RWPE2 (cell line): ENCODE data around the gene LRRC26.
A peak's percentile ranks its signal among the peaks of the same experiment; 100 is the strongest.

Experiments used
- ATAC-seq: fragments of 200-7000 bp; cut with Tn5 transposase; 3 replicates; pipeline ENCODE4 v1.9.1; 2021; ENCODE audit warnings: low read depth
- DNase-seq: peaks from one replicate; pipeline ENCODE4 v3.0.0-alpha.2; 2020; ENCODE audit warnings: low spot score
- H3K27ac ChIP-seq: fragments of 450-650 bp; 2 replicates; pipeline ENCODE4 v1.5.1; 2017; ENCODE audit warnings: mild to moderate bottlenecking; ENCODE audit not compliant: poor library complexity, severe bottlenecking
- H3K27me3 ChIP-seq: fragments of 250-450 bp; sonication (Bioruptor Pico); 2 replicates; pipeline ENCODE4 v1.5.1; 2021; ENCODE audit warnings: mild to moderate bottlenecking, moderate library complexity; ENCODE audit not compliant: insufficient read depth, poor library complexity, severe bottlenecking
- H3K36me3 ChIP-seq: fragments of 250-450 bp; sonication (Bioruptor Pico); 2 replicates; pipeline ENCODE4 v1.5.1; 2020; ENCODE audit warnings: low read depth, mild to moderate bottlenecking, moderate library complexity
- H3K4me1 ChIP-seq: fragments of 250-450 bp; sonication (Bioruptor Pico); 2 replicates; pipeline ENCODE4 v1.5.1; 2021; ENCODE audit warnings: mild to moderate bottlenecking, moderate library complexity; ENCODE audit not compliant: insufficient read depth, poor library complexity, severe bottlenecking
- H3K4me3 ChIP-seq: fragments of 250-450 bp; sonication (Bioruptor Pico); 2 replicates; pipeline ENCODE4 v1.5.1; 2021; ENCODE audit warnings: mild to moderate bottlenecking, moderate library complexity; ENCODE audit not compliant: severe bottlenecking
- H3K9me3 ChIP-seq: fragments of 250-450 bp; sonication (Bioruptor Pico); 2 replicates; pipeline ENCODE4 v1.5.1; 2021; ENCODE audit warnings: mild to moderate bottlenecking, moderate library complexity; ENCODE audit not compliant: severe bottlenecking
- CTCF ChIP-seq: fragments of 450-650 bp; IDR thresholded peaks from one replicate; pipeline ENCODE4 v1.5.1; 2017; ENCODE audit warnings: mild to moderate bottlenecking, moderate library complexity; ENCODE audit not compliant: poor library complexity, severe bottlenecking

Gene LRRC26

DNA sequence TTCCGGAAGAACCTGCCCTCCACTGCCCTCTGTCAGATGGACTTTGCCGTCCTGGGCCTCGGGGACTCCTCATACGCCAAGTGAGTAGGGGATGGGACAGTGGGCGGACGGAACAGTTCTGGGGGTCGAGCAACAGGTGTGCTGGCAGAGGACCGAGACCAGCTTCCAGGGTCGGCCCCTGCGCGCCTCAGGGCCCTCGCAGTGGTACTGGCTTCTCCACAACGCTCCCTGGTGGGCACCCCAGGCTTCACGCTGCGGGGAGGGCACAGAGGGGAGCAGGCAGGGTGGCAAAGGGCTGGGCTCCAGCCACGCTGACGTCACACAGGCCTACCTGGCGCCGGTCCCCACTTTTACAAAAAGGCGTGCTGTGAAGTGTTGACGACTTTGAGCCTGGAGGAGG lies 42.7 kb upstream of the LRRC26 start:
- H3K4me3 ChIP-seq = no peak overlapping the region
- no peak overlapping the region for H3K27ac ChIP-seq
- no peaks in the 10 kb centered on the region for H3K4me1 ChIP-seq
- peaks cover 10% of the 10 kb centered on the region; the same call in 1 of the 2 replicates for H3K36me3 ChIP-seq
- no peak for TF ChIP-seq CTCF
- ATAC-seq (no peak), DNase-seq (no peak)
- H3K27me3 ChIP-seq = no peaks in the 10 kb centered on the region
- no peaks in the 10 kb centered on the region for H3K9me3 ChIP-seq

- H3K4me3 ChIP-seq = no peak overlapping the region
- H3K4me1 ChIP-seq = peaks cover 2% of the 10 kb centered on the region
Observed at GRCh38 chr9:137211532-137211931, 41.7 kb upstream of the LRRC26 start.

GRCh38 chr9:137206602-137207001 lies 36.8 kb upstream of the LRRC26 start:
- H3K36me3 ChIP-seq = peaks cover 15% of the 10 kb centered on the region; the same call in 1 of the 2 replicates
- no peak for TF ChIP-seq CTCF
- peaks cover 11% of the 10 kb centered on the region for H3K4me1 ChIP-seq
- no peaks in the 10 kb centered on the region for H3K9me3 ChIP-seq
- no peak for DNase-seq
- no peak for ATAC-seq
- H3K27me3 ChIP-seq = no peaks in the 10 kb centered on the region
- no peak overlapping the region for H3K27ac ChIP-seq
- peak overlapping the region; percentile 91 for H3K4me3 ChIP-seq

More at GRCh38 chr9:137211532-137211931, 41.7 kb upstream of the LRRC26 start:
- Histone ChIP-seq H3K36me3 (peaks cover 10% of the 10 kb centered on the region; the same call in 1 of the 2 replicates), H3K9me3 (no peaks in the 10 kb centered on the region), H3K27ac (no peak overlapping the region), H3K27me3 (no peaks in the 10 kb centered on the region)
- no peak for TF ChIP-seq CTCF
- ATAC-seq = no peak
- no peak for DNase-seq

DNA sequence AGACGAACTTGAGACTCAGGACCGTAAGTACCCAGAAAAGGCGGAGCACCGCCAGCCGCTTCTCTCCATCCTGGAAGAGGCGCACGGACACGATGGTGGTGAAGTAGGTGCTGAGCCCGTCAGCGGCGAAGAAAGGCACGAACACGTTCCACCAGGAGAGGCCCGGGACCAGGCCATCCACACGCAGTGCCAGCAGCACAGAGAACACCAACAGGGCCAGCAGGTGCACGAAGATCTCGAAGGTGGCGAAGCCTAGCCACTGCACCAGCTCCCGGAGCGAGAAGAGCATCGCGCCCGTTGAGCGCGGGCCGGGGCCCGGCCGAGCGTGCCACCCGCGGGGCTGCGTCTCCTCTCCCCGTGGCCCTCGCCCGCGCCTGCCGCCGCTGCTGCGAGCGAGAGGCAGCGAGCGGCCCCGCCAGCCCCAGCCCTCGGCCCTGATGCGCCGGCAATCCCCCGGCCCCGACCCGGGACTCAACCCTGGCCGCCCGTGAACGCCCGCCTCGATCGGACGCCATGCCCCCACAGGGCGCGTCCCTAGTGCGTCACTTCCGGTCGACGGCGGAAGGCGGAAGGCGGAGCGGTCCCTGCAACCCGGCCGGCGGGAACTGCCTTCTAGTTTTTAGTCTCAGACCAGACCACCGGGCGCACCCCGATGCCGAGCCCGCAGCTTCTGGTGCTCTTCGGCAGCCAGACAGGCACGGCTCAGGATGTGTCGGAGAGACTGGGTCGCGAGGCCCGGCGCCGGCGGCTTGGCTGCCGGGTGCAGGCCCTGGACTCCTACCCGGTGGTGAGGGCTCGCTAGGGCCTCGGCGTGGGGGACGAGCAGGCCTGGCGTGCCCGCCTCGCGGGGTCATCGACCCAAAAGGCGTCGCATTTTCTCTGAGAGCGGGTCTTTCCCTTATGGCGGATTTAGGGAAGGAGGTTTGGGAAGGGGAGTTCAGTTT lies 35.5 kb upstream of the LRRC26 start, which contains the start of the genes NDOR1 and TMEM203:
Gene NDOR1 (plus strand): TSS at position 575 of the 944 bp plus-strand sequence. CDS start 78 bp downstream, at position 653.
Gene TMEM203 (minus strand): TSS at position 523 of the 944 bp plus-strand sequence. CDS start 234 bp downstream, at position 289.
- H3K4me1 ChIP-seq = peaks cover 11% of the 10 kb centered on the region
- DNase-seq = peak; percentile 91
- no peaks in the 10 kb centered on the region for H3K9me3 ChIP-seq
- ATAC-seq = peak; percentile 36
- peaks cover 13% of the 10 kb centered on the region; the same call in 1 of the 2 replicates for H3K36me3 ChIP-seq
- no peaks in the 10 kb centered on the region for H3K27me3 ChIP-seq
- peak within 1 kb of the TSS; percentile 91 for H3K4me3 ChIP-seq
- peak within 1 kb of the TSS; percentile 41 for H3K27ac ChIP-seq
- TF ChIP-seq CTCF = no peak

DNA sequence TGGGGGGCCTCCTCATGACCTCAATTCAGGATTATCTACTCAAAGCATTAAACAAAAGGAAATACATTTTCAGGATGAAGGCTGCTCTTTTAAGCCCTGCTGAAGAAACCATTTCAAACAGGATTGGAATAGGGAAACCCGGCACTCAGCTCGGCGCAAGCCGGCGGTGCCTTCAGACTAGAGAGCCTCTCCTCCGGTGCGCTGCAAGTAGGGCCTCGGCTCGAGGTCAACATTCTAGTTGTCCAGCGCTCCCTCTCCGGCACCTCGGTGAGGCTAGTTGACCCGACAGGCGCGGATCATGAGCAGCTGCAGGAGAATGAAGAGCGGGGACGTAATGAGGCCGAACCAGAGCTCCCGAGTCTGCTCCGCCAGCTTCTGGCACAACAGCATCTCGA lies 34.9 kb upstream of the LRRC26 start:
- peak overlapping the region; percentile 41 for H3K27ac ChIP-seq
- H3K4me1 ChIP-seq = peaks cover 11% of the 10 kb centered on the region
- TF ChIP-seq CTCF = no peak
- no peak for ATAC-seq
- DNase-seq = no peak
- no peaks in the 10 kb centered on the region for H3K27me3 ChIP-seq
- no peaks in the 10 kb centered on the region for H3K9me3 ChIP-seq
- peak overlapping the region; percentile 91 for H3K4me3 ChIP-seq
- H3K36me3 ChIP-seq = peaks cover 11% of the 10 kb centered on the region; the same call in 1 of the 2 replicates
